ENCODE results near the gene RARB. TPM values are rescaled to one million over a fixed set of nuclear protein-coding genes. Genes with fewer than 3 reads are reported as not detected.
A peak's percentile ranks its signal among the peaks of the same experiment; 100 is the strongest.

The RARB gene
- total RNA-seq, 4 donors from 2014 or later, result 13.1 to 45.8 (median 25.3) TPM

GRCh38 chr3:25520926-25521559 lies 93.0 kb downstream of the RARB start:
- no peak for TF ChIP-seq CTCF (IDR thresholded peaks at IDR 0.05)
- no peak for TF ChIP-seq EP300 (IDR thresholded peaks at IDR 0.05)
- no peak for TF ChIP-seq POLR2A (IDR thresholded peaks at IDR 0.05)
- TF ChIP-seq POLR2AphosphoS5 (IDR thresholded peaks at IDR 0.05), result no peak
- 78 to 100% methylated on average over 1 to 3 of the region's 8 CpGs for WGBS, 2 donors (ENCODE audit: low coverage in 1 of 2)
- ATAC-seq, result no peak
- H3K27ac ChIP-seq, result no peak overlapping the region
- no peaks in the 10 kb centered on the region for H3K27me3 ChIP-seq
- no peak overlapping the region for H3K4me3 ChIP-seq
- H3K4me1 ChIP-seq, result peaks cover 7 to 36% (median 8%) of the 10 kb centered on the region in 3 donors
- no peaks in the 10 kb centered on the region for H3K9me3 ChIP-seq
- H3K36me3 ChIP-seq, result no peaks in the 10 kb centered on the region

- peaks cover 0 to 5% of the 10 kb centered on the region in 2 donors for H3K36me3 ChIP-seq
- H3K4me1 ChIP-seq, result peaks cover 10 to 44% (median 11%) of the 10 kb centered on the region in 3 donors
- 83 to 89% methylated on average over 1 to 3 of the region's 3 CpGs for WGBS, 2 donors (ENCODE audit: low coverage in 1 of 2)
- H3K27me3 ChIP-seq, result no peaks in the 10 kb centered on the region
- H3K9me3 ChIP-seq, result no peaks in the 10 kb centered on the region
- no peak for ATAC-seq
- TF ChIP-seq POLR2AphosphoS5 (IDR thresholded peaks at IDR 0.05) (no peak), POLR2A (IDR thresholded peaks at IDR 0.05) (no peak), EP300 (IDR thresholded peaks at IDR 0.05) (no peak), CTCF (IDR thresholded peaks at IDR 0.05) (no peak)
- peak overlapping the region in 3 of 4 donors; percentile 52 to 60 (median 53) for H3K27ac ChIP-seq
- H3K4me3 ChIP-seq, result no peak overlapping the region
Measured at GRCh38 chr3:25527336-25527735, 99.3 kb downstream of the RARB start.

- Histone ChIP-seq H3K9me3 (peaks cover 0 to 4% (median 0%) of the 10 kb centered on the region in 3 donors), H3K27ac (peak overlapping the region in 3 of 4 donors; percentile 52 to 60 (median 53)), H3K4me3 (no peak overlapping the region), H3K4me1 (peaks cover 10 to 41% (median 11%) of the 10 kb centered on the region in 3 donors), H3K27me3 (no peaks in the 10 kb centered on the region), H3K36me3 (peaks cover 0 to 5% of the 10 kb centered on the region in 2 donors)
- ATAC-seq, result no peak
- TF ChIP-seq POLR2A (IDR thresholded peaks at IDR 0.05) (no peak), POLR2AphosphoS5 (IDR thresholded peaks at IDR 0.05) (no peak), EP300 (IDR thresholded peaks at IDR 0.05) (no peak), CTCF (IDR thresholded peaks at IDR 0.05) (no peak)
- WGBS, 2 donors (ENCODE audit: low coverage in 1 of 2), result 18 to 42% methylated on average over 2 to 4 of the region's 4 CpGs
Measured at GRCh38 chr3:25527801-25528200, 99.7 kb downstream of the RARB start.

GRCh38 chr3:25531971-25532370 lies 103.9 kb downstream of the RARB start:
- Histone ChIP-seq H3K4me1 (peaks cover 3 to 30% (median 3%) of the 10 kb centered on the region in 3 donors), H3K27me3 (no peaks in the 10 kb centered on the region), H3K36me3 (peaks cover 0 to 5% of the 10 kb centered on the region in 2 donors), H3K27ac (no peak overlapping the region), H3K4me3 (no peak overlapping the region), H3K9me3 (peaks cover 0 to 6% (median 0%) of the 10 kb centered on the region in 3 donors)
- TF ChIP-seq EP300 (IDR thresholded peaks at IDR 0.05) (no peak), CTCF (IDR thresholded peaks at IDR 0.05) (no peak), POLR2AphosphoS5 (IDR thresholded peaks at IDR 0.05) (no peak), POLR2A (IDR thresholded peaks at IDR 0.05) (no peak)
- ATAC-seq, result no peak
